ENCODE results near the gene CENPN. TPM values are rescaled to one million over a fixed set of nuclear protein-coding genes. Genes with fewer than 3 reads are reported as not detected.

The CENPN gene
- total RNA-seq, 2 experiments from 2014 or later = 8.7 to 9.7 TPM

GRCh38 chr16:81018496-81018895 lies 11.5 kb downstream of the CENPN start:
- no peaks in the 10 kb centered on the region for H3K9me3 ChIP-seq (ENCODE audit: control insufficient read depth in 1 of 2, insufficient read depth in 1 of 2, low read length in 2 of 2)
- DNase-seq (no peak), ATAC-seq (ENCODE audit: poor library complexity) (no peak)
- H3K27ac ChIP-seq (ENCODE audit: low read depth in 1 of 2, low read length in 2 of 2) = no peak overlapping the region
- intact Hi-C loops (cut with DNase I, micrococcal nuclease) = loop anchor here in 1 of 2 experiments (10.0 kb wide), 1 partner anchor 606 kb away; no protein-coding TSS in a partner anchor
- peaks cover 20% of the 10 kb centered on the region for H3K36me3 ChIP-seq (ENCODE audit: insufficient read depth, low read length)
- no peak overlapping the region for H3K4me3 ChIP-seq (ENCODE audit: low read length)
- peaks cover 18% of the 10 kb centered on the region for H3K36me3 Mint-ChIP-seq (ENCODE audit: low read depth)
- H3K4me3 Mint-ChIP-seq = no peak overlapping the region
- H3K4me1 Mint-ChIP-seq (ENCODE audit: low read depth) = no peaks in the 10 kb centered on the region
- H3K27me3 Mint-ChIP-seq = no peaks in the 10 kb centered on the region
- no peaks in the 10 kb centered on the region for H3K9me3 Mint-ChIP-seq
- no peaks in the 10 kb centered on the region for H3K27me3 ChIP-seq (ENCODE audit: control insufficient read depth in 1 of 2, insufficient read depth in 2 of 2, low read length in 2 of 2)
- POLR2A ChIA-PET = interaction anchor here (0.6 to 1.5 kb wide), 2 partner anchors 18 to 187 kb away, joined by 3 to 4 read pairs; no protein-coding TSS in a partner anchor
- H3K27ac Mint-ChIP-seq = no peak overlapping the region
- CTCF ChIA-PET = interaction anchor here (1.0 to 2.1 kb wide), 5 partner anchors 10 to 17 kb away, joined by 3 to 7 read pairs (median 4); partner anchors contain the start of gene ATMIN
- TF ChIP-seq CTCF (IDR thresholded peaks at IDR 0.05) = no peak
- H3K4me1 ChIP-seq (ENCODE audit: insufficient read depth, low read length) = no peaks in the 10 kb centered on the region

GRCh38 chr16:81026429-81026828 lies 19.4 kb downstream of the CENPN start:
- Mint-ChIP-seq H3K4me3 (no peak overlapping the region), H3K27ac (no peak overlapping the region), H3K27me3 (no peaks in the 10 kb centered on the region), H3K9me3 (no peaks in the 10 kb centered on the region), H3K4me1 (ENCODE audit: low read depth) (no peaks in the 10 kb centered on the region), H3K36me3 (ENCODE audit: low read depth) (peaks cover 7% of the 10 kb centered on the region)
- DNase-seq (no peak), ATAC-seq (ENCODE audit: poor library complexity) (no peak)
- TF ChIP-seq CTCF (IDR thresholded peaks at IDR 0.05) = no peak
- Histone ChIP-seq H3K27me3 (ENCODE audit: control insufficient read depth in 1 of 2, insufficient read depth in 2 of 2, low read length in 2 of 2) (no peaks in the 10 kb centered on the region), H3K4me3 (ENCODE audit: low read length) (no peak overlapping the region), H3K9me3 (ENCODE audit: control insufficient read depth in 1 of 2, insufficient read depth in 1 of 2, low read length in 2 of 2) (no peaks in the 10 kb centered on the region), H3K36me3 (ENCODE audit: insufficient read depth, low read length) (peaks cover 8% of the 10 kb centered on the region), H3K27ac (ENCODE audit: low read depth in 1 of 2, low read length in 2 of 2) (no peak overlapping the region), H3K4me1 (ENCODE audit: insufficient read depth, low read length) (no peaks in the 10 kb centered on the region)
- ChIA-PET CTCF (no interaction called here), POLR2A (no interaction called here)
- intact Hi-C loops (cut with DNase I, micrococcal nuclease) = no loop called here

DNA sequence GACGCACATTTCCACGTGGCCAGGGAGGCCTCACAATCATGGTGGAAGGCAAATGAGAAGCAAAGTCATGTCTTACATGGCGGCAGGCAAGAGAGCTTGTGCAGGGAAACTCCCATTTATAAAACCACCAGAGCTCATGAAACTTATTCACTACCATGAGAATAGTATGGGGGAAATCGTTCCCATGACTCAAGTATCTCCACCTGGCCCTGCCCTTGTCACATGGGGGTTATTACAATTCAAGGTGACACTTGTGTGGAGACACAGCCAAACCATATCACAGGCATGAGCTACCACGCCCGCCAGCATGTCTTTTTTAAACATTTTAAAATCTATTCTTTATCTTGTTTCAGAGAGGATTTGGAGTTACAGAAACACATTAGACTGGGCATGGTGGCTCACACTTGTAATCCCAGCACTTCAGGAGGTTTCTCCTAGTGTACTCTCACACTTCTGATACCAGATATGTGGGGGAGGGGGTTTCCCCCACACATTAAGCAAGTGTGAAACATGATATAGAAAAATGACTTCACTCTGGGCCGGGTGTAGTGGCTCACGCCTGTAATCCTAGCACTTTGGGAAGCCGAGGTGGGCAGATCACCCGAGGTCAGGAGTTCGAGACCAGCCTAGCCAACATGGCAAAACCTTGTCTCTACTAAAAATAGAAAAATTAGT lies 23.1 kb downstream of the CENPN start:
- Mint-ChIP-seq H3K9me3 (no peaks in the 10 kb centered on the region), H3K4me1 (ENCODE audit: low read depth) (peaks cover under 1% of the 10 kb centered on the region), H3K36me3 (ENCODE audit: low read depth) (no peaks in the 10 kb centered on the region), H3K4me3 (no peak overlapping the region), H3K27me3 (no peaks in the 10 kb centered on the region), H3K27ac (no peak overlapping the region)
- Histone ChIP-seq H3K27me3 (ENCODE audit: control insufficient read depth in 1 of 2, insufficient read depth in 2 of 2, low read length in 2 of 2) (no peaks in the 10 kb centered on the region), H3K9me3 (ENCODE audit: control insufficient read depth in 1 of 2, insufficient read depth in 1 of 2, low read length in 2 of 2) (no peaks in the 10 kb centered on the region), H3K36me3 (ENCODE audit: insufficient read depth, low read length) (no peaks in the 10 kb centered on the region), H3K4me1 (ENCODE audit: insufficient read depth, low read length) (no peaks in the 10 kb centered on the region), H3K27ac (ENCODE audit: low read depth in 1 of 2, low read length in 2 of 2) (no peak overlapping the region), H3K4me3 (ENCODE audit: low read length) (no peak overlapping the region)
- POLR2A ChIA-PET = no interaction called here
- CTCF ChIA-PET = no interaction called here
- intact Hi-C loops (cut with DNase I, micrococcal nuclease) = loop anchor here in 1 of 2 experiments (10.0 kb wide), 3 partner anchors 175 to 1145 kb away; partner anchors contain the start of genes GAN and MPHOSPH6
- TF ChIP-seq CTCF (IDR thresholded peaks at IDR 0.05) = no peak
- ATAC-seq (ENCODE audit: poor library complexity) = no peak
- DNase-seq = no peak

All from CD4-positive, alpha-beta T cell (primary cell).